Common myeloid progenitor, CD34-positive (primary cell): ENCODE measurements around the gene AMMECR1.

ENCODE experiments used
- CTCF ChIA-PET: fragments of 350-600 bp; sonication (Branson Sonifier 250); formaldehyde crosslinking; loops from one replicate; lab custom pipeline; 2021; ENCODE audit warnings: antibody characterized with exemption; lab: Charles Lee
- POLR2A ChIA-PET: fragments of 350-600 bp; sonication (Branson Sonifier 250); formaldehyde crosslinking; loops from one replicate; lab custom pipeline; 2021; ENCODE audit warnings: antibody characterized with exemption; lab: Charles Lee
- DNase-seq, 3 donors: peaks; one replicate each; pipeline versions ENCODE4 v3.0.0 to v3.0.0-alpha.2; 2013
- H3K27ac ChIP-seq, 2 experiments: 1 replicate in 1 of 2; 2 replicates in 1 of 2; pipeline ENCODE4 v1.7.0; 2013; ENCODE audit warnings: inconsistent platforms in 2 of 2, low read length in 2 of 2, mild to moderate bottlenecking in 2 of 2, low read depth in 1 of 2, moderate library complexity in 1 of 2; ENCODE audit not compliant: severe bottlenecking in 2 of 2, insufficient read depth in 1 of 2, poor library complexity in 1 of 2
- H3K27me3 ChIP-seq, 5 experiments: replicated peaks in 2 of 5; 1 replicate in 3 of 5; 2 replicates in 2 of 5; pipeline versions ENCODE4 v1.6.1 to v1.7.0; 2013; ENCODE audit warnings: low read length in 4 of 5, mild to moderate bottlenecking in 2 of 5, moderate library complexity in 2 of 5, inconsistent platforms in 1 of 5; ENCODE audit not compliant: insufficient read depth in 5 of 5, control insufficient read depth in 4 of 5
- H3K36me3 ChIP-seq, 4 experiments: 1 replicate in 2 of 4; 2 replicates in 2 of 4; pipeline versions ENCODE4 v1.6.1 to v1.7.0; 2013; ENCODE audit warnings: low read length in 3 of 4, control low read depth in 1 of 4, mild to moderate bottlenecking in 1 of 4; ENCODE audit not compliant: control insufficient read depth in 4 of 4, insufficient read depth in 4 of 4
- H3K4me1 ChIP-seq, 4 experiments: 1 replicate in 3 of 4; 2 replicates in 1 of 4; pipeline versions ENCODE4 v1.6.1 to v1.7.1; 2013; ENCODE audit warnings: low read length in 3 of 4, mild to moderate bottlenecking in 3 of 4, control low read depth in 1 of 4, inconsistent platforms in 1 of 4, moderate library complexity in 1 of 4; ENCODE audit not compliant: control insufficient read depth in 4 of 4, insufficient read depth in 4 of 4; ENCODE audit errors: control extremely low read depth in 1 of 4
- H3K4me3 ChIP-seq, 7 experiments: 1 replicate in 4 of 7; 2 replicates in 3 of 7; pipeline versions ENCODE4 v1.5.1 to v1.7.0; 2013; ENCODE audit warnings: mild to moderate bottlenecking in 7 of 7, low read length in 6 of 7, moderate library complexity in 6 of 7, inconsistent platforms in 2 of 7, low read depth in 2 of 7, control low read depth in 1 of 7; ENCODE audit not compliant: insufficient read depth in 4 of 7, control insufficient read depth in 1 of 7; ENCODE audit errors: extremely low read depth in 1 of 7
- H3K9me3 ChIP-seq, 5 experiments: 1 replicate in 4 of 5; 2 replicates in 1 of 5; pipeline versions ENCODE4 v1.6.1 to v1.7.1; 2013; ENCODE audit warnings: low read length in 4 of 5, mild to moderate bottlenecking in 2 of 5, inconsistent platforms in 1 of 5, low read depth in 1 of 5, moderate library complexity in 1 of 5; ENCODE audit not compliant: control insufficient read depth in 4 of 5, insufficient read depth in 2 of 5; ENCODE audit errors: control extremely low read depth in 1 of 5
- WGBS: methylation state at CpG from one replicate; pipeline ENCODE4 v1.1.5; 2013; ENCODE audit not compliant: insufficient coverage; 5-methylcytosine and 5-hydroxymethylcytosine counted together

AMMECR1 gene

GRCh38 chrX:110321670-110322069, 3.8 kb upstream of the AMMECR1 start:
- H3K4me3 ChIP-seq = no peak overlapping the region
- CTCF ChIA-PET = no interaction called here
- H3K9me3 ChIP-seq = no peaks in the 10 kb centered on the region
- POLR2A ChIA-PET = no interaction called here
- H3K36me3 ChIP-seq = no peaks in the 10 kb centered on the region
- H3K4me1 ChIP-seq = peaks cover 3 to 6% (median 4%) of the 10 kb centered on the region in 4 experiments
- DNase-seq = peak in 2 of 3 donors; percentile 40 to 58
- H3K27ac ChIP-seq = no peak overlapping the region
- WGBS = no CpG with 5 or more reads among the region's 3 CpGs
- H3K27me3 ChIP-seq = peaks cover 0 to 5% (median 0%) of the 10 kb centered on the region in 5 experiments

GRCh38 chrX:110321081-110321480, 3.2 kb upstream of the AMMECR1 start:
- peak in 1 of 3 donors; percentile 21 for DNase-seq
- CTCF ChIA-PET = no interaction called here
- H3K9me3 ChIP-seq = no peaks in the 10 kb centered on the region
- no peak overlapping the region for H3K27ac ChIP-seq
- POLR2A ChIA-PET = no interaction called here
- H3K4me1 ChIP-seq = peaks cover 4 to 12% (median 5%) of the 10 kb centered on the region in 4 experiments
- peaks cover 0 to 5% (median 0%) of the 10 kb centered on the region in 5 experiments for H3K27me3 ChIP-seq
- no peak overlapping the region for H3K4me3 ChIP-seq
- H3K36me3 ChIP-seq = no peaks in the 10 kb centered on the region

GRCh38 chrX:110320381-110320987, 2.6 kb upstream of the AMMECR1 start:
- H3K4me1 ChIP-seq = peaks cover 4 to 12% (median 9%) of the 10 kb centered on the region in 4 experiments
- no peaks in the 10 kb centered on the region for H3K9me3 ChIP-seq
- no peak for DNase-seq
- H3K27me3 ChIP-seq = peaks cover 0 to 5% (median 0%) of the 10 kb centered on the region in 5 experiments
- CTCF ChIA-PET = no interaction called here
- POLR2A ChIA-PET = no interaction called here
- no peaks in the 10 kb centered on the region for H3K36me3 ChIP-seq
- H3K27ac ChIP-seq = no peak overlapping the region
- no CpG with 5 or more reads among the region's 3 CpGs for WGBS
- H3K4me3 ChIP-seq = no peak overlapping the region

- no peak for DNase-seq
- ChIA-PET POLR2A (no interaction called here), CTCF (interaction anchor here (1.1 kb wide), 1 partner anchor 49 kb away, joined by 3 read pairs; no protein-coding TSS in a partner anchor)
- 25% methylated on average over 3 of the region's 4 CpGs for WGBS
- Histone ChIP-seq H3K27me3 (peaks cover 0 to 5% (median 0%) of the 10 kb centered on the region in 5 experiments), H3K4me1 (peaks cover 4 to 12% (median 9%) of the 10 kb centered on the region in 4 experiments), H3K4me3 (peak overlapping the region; percentile 38 to 83 (median 71)), H3K9me3 (no peaks in the 10 kb centered on the region), H3K36me3 (no peaks in the 10 kb centered on the region), H3K27ac (peak overlapping the region in 1 of 2 experiments; percentile 66)
Observed at GRCh38 chrX:110318664-110318968, 731 bp upstream of the AMMECR1 start.

- no peaks in the 10 kb centered on the region for H3K36me3 ChIP-seq
- peak overlapping the region; percentile 65 to 85 (median 73) for H3K4me3 ChIP-seq
- peak overlapping the region in 1 of 2 experiments; percentile 74 for H3K27ac ChIP-seq
- peak in 2 of 3 donors; percentile 18 to 48 for DNase-seq
- ChIA-PET CTCF (interaction anchor here (0.6 to 1.7 kb wide), 4 partner anchors 48 to 1702 kb away, joined by 3 read pairs; no protein-coding TSS in a partner anchor), POLR2A (no interaction called here)
- H3K4me1 ChIP-seq = peaks cover 4 to 12% (median 9%) of the 10 kb centered on the region in 4 experiments
- H3K9me3 ChIP-seq = no peaks in the 10 kb centered on the region
- peaks cover 0 to 5% (median 0%) of the 10 kb centered on the region in 5 experiments for H3K27me3 ChIP-seq
- 44% methylated on average over 38 of the region's 40 CpGs for WGBS
Observed at GRCh38 chrX:110317061-110317819, 645 bp downstream of the AMMECR1 start.

- peak in 2 of 3 donors; percentile 8 to 9 for DNase-seq
- Histone ChIP-seq H3K4me3 (peak overlapping the region in 6 of 7 experiments; percentile 65 to 83 (median 72)), H3K4me1 (peaks cover 4 to 12% (median 9%) of the 10 kb centered on the region in 4 experiments), H3K9me3 (no peaks in the 10 kb centered on the region), H3K27ac (peak overlapping the region in 1 of 2 experiments; percentile 74), H3K36me3 (no peaks in the 10 kb centered on the region), H3K27me3 (peaks cover 0 to 5% (median 0%) of the 10 kb centered on the region in 5 experiments)
- ChIA-PET POLR2A (no interaction called here), CTCF (interaction anchor here (0.6 to 1.7 kb wide), 4 partner anchors 49 to 1702 kb away, joined by 3 read pairs; no protein-coding TSS in a partner anchor)
- WGBS = 42% methylated on average over 3 of the region's 12 CpGs
Observed at GRCh38 chrX:110316351-110317060, 1.4 kb downstream of the AMMECR1 start.
